B cell (primary cell): ENCODE results near the gene ARHGAP6.

Experiments
- EZH2 ChIP-seq: IDR thresholded peaks from 2 replicates; pipeline ENCODE4 v1.6.1; 2012; ENCODE audit warnings: borderline replicate concordance, low read depth, mild to moderate bottlenecking, moderate library complexity, low read length; ENCODE audit not compliant: insufficient read depth, poor library complexity, severe bottlenecking
- TF ChIP-seq, protein P1 (sequence below): fragments of 200-600 bp; IDR thresholded peaks from one replicate; pipeline ENCODE4 v1.8.0; 2022; ENCODE audit warnings: antibody characterized with exemption, mild to moderate bottlenecking

GRCh38 chrX:11241720-11242119 is 424.0 kb downstream of the ARHGAP6 start:
- TF ChIP-seq, protein P1, sequence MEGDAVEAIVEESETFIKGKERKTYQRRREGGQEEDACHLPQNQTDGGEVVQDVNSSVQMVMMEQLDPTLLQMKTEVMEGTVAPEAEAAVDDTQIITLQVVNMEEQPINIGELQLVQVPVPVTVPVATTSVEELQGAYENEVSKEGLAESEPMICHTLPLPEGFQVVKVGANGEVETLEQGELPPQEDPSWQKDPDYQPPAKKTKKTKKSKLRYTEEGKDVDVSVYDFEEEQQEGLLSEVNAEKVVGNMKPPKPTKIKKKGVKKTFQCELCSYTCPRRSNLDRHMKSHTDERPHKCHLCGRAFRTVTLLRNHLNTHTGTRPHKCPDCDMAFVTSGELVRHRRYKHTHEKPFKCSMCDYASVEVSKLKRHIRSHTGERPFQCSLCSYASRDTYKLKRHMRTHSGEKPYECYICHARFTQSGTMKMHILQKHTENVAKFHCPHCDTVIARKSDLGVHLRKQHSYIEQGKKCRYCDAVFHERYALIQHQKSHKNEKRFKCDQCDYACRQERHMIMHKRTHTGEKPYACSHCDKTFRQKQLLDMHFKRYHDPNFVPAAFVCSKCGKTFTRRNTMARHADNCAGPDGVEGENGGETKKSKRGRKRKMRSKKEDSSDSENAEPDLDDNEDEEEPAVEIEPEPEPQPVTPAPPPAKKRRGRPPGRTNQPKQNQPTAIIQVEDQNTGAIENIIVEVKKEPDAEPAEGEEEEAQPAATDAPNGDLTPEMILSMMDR: no peak
- TF ChIP-seq EZH2: no peak
